GM12872 (cell line): Measurements from ENCODE around the gene CCL15.

Experiments
- TF ChIP-seq, protein P1 (sequence below): IDR thresholded peaks from 3 replicates; pipeline ENCODE4 v1.5.1; 2011; ENCODE audit warnings: low read depth, mild to moderate bottlenecking, low read length, moderate library complexity; ENCODE audit not compliant: insufficient read depth

The CCL15 gene, protein sequence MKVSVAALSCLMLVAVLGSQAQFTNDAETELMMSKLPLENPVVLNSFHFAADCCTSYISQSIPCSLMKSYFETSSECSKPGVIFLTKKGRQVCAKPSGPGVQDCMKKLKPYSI

DNA sequence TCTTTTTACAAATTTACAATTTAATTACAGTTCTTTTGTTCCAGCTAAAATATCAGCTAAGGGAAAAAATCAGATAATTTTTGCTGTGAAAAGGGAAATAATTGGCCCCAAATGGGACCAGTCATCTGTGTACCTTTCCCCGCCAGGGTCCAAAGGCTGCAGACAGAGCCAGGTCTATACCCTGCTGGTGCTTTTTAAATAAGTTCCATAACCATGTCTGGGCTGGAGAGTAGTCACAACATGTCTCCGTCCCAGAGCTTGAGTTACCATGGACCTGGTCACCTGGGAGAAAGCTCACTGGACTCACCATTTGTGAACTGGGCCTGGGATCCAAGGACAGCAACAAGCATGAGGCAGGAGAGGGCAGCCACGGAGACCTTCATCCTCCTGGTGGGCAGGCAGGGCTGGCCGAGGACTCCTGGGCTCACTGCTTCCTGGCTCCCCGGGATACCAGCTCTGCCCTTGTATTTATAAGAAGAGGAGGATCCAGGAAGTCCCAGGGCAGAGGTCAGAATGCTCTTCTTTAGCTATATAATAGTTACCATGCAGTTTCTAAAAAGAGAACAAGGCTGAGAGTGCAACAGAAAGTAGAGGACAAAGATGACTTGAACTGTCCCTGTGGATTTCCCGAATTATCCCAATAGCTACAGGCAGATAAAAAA is at the start of gene CCL15:
CCL15 (minus strand) TSS at position 444 of the 662 bp plus-strand sequence; CDS start at position 383, 61 bp downstream.
- TF ChIP-seq, protein P1, sequence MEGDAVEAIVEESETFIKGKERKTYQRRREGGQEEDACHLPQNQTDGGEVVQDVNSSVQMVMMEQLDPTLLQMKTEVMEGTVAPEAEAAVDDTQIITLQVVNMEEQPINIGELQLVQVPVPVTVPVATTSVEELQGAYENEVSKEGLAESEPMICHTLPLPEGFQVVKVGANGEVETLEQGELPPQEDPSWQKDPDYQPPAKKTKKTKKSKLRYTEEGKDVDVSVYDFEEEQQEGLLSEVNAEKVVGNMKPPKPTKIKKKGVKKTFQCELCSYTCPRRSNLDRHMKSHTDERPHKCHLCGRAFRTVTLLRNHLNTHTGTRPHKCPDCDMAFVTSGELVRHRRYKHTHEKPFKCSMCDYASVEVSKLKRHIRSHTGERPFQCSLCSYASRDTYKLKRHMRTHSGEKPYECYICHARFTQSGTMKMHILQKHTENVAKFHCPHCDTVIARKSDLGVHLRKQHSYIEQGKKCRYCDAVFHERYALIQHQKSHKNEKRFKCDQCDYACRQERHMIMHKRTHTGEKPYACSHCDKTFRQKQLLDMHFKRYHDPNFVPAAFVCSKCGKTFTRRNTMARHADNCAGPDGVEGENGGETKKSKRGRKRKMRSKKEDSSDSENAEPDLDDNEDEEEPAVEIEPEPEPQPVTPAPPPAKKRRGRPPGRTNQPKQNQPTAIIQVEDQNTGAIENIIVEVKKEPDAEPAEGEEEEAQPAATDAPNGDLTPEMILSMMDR: no peak

DNA sequence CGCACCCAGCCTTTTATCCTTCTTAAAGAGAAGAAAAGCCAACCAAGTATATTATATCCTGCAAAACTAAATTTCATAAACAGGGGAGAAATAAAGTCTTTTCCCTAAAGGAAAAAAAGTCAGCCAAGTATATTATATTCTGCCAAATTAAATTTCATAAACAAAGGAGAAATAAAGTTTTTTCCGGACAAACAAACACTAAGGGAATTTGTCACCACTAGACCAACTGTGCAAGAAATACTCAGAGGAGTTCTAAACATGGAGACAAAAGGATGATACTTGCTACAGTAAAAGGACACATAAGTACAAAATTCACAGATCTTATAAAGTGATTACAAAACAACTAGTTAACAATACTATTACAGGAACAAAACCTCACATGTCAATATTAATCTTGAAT is 48.3 kb upstream of the CCL15 start:
- TF ChIP-seq, protein P1: no peak

DNA sequence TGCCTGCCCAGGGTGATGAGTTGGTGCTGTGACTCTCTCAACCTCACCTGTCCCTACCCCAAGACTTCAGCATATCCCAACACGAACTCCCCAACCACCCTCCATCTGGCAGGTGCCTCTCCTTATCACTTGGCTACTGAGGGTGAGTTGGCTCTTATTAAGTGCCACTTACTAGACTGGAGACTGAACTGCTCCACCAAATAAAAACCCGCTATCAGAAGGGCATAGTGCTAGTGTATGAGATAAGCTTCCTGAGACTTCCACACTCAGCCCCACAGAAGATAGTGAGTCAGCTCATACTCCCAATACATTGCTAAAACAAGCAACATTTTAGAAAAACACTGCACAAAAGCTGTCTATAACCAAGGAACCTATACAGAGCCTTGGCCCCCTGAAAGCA is 46.7 kb upstream of the CCL15 start:
- TF ChIP-seq, protein P1: no peak

DNA sequence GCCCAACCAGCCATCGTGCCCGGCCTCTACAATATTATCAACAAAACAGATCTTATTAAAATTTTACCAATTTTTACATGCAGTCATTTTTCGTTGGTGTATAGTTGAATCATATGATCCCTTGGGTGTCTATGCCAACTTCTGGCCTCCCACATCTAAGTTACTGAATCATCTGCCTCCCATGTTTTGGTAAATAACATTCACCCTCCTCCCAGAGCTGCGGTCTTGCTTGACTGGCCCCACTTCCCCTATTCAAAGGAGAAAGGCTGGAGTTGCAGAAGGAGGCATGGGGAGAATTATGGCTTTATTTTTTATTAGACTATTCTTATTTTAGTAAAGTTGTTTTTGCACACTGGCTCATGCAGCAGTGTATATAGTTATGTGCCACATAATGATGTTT is 34.9 kb upstream of the CCL15 start:
- TF ChIP-seq, protein P1: no peak

DNA sequence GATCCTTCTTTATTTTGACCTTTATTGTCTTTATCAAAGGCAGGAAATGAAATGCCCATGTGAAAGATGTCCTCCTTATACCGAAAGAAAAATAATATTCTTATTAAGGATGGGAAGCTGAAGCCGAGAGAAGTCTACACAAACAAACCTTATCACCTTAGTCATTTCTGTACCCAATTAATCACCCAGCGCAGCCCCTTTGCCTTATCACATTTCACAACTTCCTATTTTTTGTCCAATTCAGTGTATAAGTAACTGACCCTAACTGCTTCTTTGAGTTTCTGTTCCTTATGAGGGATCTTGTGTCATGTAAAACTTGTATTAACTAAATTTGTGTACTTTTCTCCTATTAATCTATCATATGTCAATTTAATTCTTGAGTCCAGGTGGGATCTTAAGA is 32.8 kb upstream of the CCL15 start:
- TF ChIP-seq, protein P1: no peak

DNA sequence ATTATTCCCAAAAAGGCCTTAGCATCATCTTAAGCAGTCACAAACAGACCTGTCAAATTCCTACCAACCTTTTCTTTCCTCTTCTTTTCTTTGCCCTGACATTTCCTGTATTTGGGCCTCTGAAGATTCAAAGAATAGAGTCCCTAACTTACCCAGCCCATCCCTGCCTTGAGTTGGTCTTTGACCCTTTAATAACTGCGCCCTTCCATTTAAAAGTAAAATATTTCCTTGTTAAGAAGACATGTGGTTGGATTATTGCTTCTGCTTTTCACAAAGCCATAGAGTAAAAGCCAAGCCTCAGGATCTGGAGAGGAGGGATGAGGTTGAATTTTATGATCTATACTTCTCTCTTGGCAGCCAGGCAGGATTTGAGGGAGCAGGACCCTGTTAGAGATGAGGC is 29.6 kb upstream of the CCL15 start:
- TF ChIP-seq, protein P1: no peak

DNA sequence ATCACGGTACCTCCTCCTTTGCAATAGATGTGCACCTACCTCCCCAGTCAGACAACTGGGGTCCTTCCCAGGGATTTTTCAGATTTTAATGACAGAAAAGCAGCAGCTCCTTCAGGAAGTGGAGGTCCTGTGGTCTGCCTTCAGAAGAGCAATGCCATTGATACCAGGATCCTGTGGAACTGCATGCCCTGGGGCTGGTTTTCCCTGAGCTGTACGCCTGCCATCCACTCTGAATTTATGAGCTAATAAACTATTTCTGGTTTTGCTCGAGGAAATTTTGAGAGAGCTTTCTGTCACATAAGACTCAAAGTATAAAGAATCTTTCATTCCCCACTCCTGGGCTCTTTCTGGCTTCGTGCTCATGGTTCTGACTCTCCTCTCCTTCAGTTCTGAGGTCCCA is 26.4 kb upstream of the CCL15 start:
- TF ChIP-seq, protein P1: no peak
